Stimulated activated CD4-positive, alpha-beta T cell treated with anti-CD3 and anti-CD28 coated beads, Interleukin-1b, Interleukin-23, amount 100 ng/mL, for 24 hours (primary cell): ENCODE results near the gene TTC22.

Experiments
- DNase-seq, 4 experiments: peaks; one replicate each; pipeline ENCODE4 v3.0.0-alpha.2; 2020; ENCODE audit warnings: low read depth in 4 of 4, low spot score in 1 of 4

TTC22 gene

GRCh38 chr1:54808443-54809207 lies 7.5 kb upstream of the TTC22 start:
- no peak for DNase-seq

DNA sequence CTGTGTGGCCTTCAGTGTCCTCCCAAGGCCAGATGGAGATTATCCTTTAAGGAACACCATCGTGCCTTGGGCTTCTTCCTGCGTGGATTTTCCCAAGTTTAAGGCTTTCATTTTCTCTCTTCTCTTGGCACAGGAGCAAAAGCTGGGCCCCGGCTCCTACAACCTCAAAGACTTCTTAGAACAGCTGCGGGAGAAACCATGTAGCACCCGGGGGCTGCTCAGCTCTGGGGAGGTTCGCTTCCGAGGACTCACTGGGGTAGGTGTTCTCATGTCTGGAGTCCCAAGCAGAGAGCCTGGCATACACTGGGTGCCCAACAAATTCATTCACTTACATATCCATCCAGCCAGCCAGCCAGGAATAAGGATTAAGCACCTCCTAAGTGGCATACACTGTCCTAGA lies 6.6 kb upstream of the TTC22 start:
- DNase-seq = no peak

- no peak for DNase-seq
Measured at GRCh38 chr1:54806931-54807611, 5.9 kb upstream of the TTC22 start.

- DNase-seq = no peak
Measured at GRCh38 chr1:54805981-54806381, 4.9 kb upstream of the TTC22 start.

DNA sequence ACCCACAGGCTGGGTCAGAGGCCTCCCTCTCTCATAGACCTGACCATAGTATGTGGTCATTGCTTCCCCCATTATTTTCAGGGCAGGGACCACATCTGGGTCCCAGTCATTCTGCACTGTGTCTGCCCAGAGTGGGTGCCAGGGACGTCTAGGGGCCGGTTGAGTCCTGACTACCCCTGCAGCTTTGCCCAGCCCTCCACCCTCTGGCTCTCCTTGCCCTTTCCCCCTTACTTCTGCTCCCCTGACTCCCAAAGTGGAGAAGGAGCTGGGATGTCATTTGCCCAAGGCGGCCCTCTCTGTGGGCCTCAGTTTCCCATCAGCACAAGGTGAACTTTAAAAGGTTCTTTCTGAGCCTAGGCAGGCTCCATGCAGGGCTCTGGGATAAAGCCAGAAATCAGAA lies 4.3 kb upstream of the TTC22 start:
- no peak for DNase-seq

GRCh38 chr1:54804471-54805132 lies 3.5 kb upstream of the TTC22 start:
- peak in 1 of 4 experiments; percentile 28 for DNase-seq

DNA sequence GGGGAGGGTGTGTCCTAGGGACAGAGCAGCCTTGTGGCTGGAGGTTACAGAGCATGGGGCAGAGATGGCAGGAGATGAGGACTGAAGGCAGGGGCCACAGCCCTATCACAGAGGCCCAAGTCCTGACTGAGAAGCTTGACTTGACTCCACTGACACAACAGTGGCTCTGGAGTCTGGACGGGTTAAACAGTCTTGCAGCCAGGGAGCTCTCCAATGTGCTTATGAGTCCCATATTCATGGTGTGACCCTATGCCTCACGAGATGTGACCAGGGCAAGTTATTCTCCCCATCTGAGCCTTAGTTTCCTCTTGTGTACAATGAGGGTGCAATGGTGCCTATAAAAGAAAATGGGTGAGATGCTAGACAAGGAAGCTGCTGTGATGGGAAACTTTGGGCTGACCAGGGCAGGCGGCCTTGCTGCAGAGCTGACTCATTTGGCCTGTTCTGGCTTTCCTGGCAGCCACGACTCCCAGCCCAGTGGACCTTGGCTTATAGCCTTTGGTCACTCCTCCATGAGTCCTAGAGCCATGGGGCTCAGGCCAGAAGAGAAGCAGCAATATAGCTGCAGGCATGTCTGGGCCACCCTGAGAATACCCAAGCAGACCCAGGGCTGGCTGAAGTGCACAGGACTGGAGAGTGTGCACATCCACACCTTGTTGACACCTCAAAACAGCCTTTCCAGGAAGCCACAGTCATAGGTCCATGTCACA lies 2.8 kb upstream of the TTC22 start:
- no peak for DNase-seq

DNA sequence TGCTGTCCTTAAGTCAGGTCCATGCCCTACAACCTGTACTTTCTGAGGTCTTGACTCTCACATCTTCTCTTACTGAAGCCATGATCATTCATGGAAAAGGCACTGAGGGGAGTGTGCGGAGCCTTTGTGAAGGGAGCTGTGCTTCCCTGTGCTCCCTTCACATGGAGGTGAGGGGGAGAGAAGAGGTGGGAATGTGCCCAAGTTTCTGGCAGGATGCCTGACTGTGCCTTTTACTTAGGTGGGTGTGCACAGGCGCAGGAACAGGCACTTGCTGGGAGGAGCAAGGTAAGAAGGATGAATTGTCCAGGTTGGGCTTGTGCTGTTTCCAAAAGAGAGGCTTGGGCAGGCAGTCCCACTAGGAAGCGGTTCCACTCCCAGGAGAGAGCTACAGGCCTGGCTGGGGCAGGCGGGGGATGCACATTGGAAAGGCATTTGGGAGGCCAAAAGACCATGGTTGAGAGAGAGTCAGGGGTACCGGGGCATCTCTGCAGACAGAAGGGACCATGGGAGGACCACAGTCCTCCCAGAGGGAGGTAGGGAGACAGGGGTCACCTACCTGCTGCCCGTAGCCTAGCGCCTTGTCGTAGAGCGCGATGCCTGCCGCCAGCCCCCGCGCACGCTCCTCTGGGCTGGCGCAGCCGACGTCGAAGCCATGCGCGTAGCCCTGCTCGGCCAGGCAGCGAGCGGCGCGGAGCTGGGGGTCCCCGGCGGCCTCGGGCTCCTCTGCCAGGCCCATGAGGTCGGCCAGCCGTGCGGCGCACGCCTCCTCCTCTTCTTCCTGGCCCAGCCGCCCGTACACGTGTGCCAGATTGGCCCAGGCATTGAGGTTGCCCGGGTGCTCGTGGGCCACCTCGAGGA lies 853 bp downstream of the TTC22 start:
- DNase-seq = no peak

GRCh38 chr1:54798769-54799641 lies 2.1 kb downstream of the TTC22 start:
- DNase-seq = peak in 1 of 4 experiments; percentile 42

DNA sequence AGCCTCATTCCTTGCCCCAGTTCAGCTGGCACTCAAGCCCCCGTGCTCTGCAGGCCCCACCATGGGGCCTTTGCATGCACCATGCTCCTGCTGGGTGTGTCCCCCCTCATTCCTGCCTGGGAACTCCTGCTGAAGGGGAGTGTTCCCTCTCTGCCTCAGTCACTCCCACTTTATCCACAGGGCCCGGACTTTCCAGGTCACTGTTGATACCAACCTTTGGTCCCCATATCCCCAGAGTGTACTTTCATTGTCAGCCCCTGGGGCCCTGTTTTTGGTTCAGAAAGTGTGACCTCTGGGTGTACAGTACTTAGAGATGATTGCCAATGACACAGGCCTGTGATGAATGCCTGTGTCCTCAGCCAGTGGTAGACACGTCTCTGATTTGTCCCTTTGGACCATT lies 2.9 kb downstream of the TTC22 start:
- DNase-seq = no peak

DNA sequence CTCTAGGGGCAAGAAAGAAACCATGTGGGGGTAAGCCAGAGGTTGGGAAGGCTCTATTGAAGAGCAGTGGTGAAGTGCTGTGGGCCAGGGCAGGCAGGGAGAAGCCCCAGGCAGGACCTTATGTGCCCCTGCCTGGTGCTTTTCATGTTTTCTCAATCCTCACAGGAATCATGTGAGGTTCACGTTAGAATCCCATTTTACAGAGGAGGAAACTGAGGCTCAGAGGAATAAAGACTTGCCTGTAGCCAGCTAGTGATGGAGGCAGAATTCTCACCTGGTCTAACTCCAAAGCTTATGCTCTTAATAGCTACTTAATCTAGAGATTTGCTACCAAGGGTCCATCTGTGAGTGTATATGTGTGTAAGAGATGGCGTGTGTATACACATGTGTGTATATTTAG lies 4.2 kb downstream of the TTC22 start:
- DNase-seq = no peak

DNA sequence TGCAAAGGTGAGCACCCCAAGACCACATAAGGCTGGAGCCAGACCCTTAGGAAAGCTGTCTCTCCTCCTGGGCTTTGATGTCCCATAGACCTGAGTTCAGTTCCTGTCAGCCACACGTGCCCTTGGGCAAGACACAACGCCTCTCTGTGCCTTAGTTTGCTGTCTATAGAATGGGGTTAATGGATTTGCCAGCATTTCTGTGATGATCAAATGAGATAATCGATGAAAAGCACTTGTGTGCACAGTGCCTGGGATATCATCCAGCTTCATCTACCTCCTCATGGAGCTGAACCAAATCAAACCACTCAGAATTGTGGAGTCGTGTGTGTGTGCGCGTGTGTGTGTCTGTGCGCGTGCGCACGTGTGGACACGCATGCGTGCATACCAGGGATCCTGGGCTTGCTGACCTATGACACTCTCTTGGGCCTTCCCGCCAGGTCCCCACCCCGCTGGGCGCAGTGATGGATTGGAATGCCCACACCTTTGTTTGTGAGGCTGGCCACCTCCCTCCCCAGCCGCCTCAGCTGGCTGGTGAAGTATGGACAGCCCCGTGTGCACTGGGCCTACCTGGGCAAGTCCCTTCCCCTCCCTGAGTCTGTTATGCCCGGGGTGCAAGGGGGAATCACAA lies 5.2 kb downstream of the TTC22 start:
- no peak for DNase-seq

- DNase-seq = no peak
Measured at GRCh38 chr1:54795356-54795665, 5.8 kb downstream of the TTC22 start.

GRCh38 chr1:54794451-54795355 lies 6.4 kb downstream of the TTC22 start:
- no peak for DNase-seq

DNA sequence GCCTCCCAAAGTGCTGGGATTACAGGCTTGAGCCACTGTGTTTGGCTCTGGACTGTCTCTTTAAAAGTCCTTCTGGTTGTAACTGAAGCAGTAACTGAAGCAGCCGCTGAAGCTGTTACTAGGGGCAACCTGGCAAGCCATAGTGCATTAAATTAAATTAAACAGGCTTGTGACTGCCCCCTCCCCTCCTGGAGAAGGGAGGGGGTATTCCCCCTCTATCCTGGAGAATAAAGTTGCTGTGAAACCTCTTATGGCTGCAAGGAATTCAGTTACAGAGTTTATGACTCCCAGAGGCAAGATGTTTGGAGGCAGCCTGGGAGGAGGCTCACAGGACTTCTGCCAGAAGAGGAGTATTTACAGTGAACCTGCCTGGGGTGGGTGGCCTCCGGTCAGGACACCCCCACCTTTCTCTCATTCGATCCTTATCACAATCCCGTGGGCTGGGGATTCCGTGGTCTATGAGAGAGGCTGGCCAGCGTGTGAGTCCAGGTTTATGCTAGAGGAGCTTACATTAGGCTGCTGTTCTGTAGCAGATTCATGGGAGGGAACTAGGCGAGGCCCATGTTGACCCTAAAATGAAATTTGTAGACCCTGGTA lies 8.3 kb downstream of the TTC22 start:
- DNase-seq = no peak

DNA sequence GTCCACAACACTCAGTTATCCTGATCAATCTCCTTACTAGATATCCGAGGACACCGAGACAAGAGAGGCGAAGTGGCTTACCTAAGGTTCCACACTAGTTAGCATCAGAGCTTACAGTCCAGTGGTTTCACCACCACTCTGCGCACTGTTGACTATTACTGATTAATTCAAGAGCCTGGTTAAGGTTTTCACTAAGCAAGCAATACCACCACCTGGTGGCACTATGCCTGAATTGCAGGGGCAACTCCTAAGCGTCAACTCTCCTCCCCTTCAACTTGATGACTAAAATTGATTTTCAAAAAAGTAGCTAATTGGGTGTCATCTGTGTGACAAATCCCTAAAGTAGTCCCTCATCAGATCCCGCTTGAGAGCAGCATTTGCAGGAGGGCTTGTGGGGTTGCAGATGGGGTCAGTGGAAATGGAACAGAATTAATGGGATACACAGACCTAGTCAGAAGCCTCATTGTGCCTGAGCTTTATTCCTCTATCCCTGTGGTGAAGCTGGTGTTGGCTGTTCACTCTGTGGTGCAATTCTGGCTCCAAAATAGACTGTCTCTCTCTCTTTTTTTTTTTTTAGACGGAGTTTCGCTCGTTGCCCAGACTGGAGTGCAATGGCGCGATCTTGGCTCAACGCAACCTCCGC lies 9.1 kb downstream of the TTC22 start:
- DNase-seq = peak in 2 of 4 experiments; percentile 36 to 60

DNA sequence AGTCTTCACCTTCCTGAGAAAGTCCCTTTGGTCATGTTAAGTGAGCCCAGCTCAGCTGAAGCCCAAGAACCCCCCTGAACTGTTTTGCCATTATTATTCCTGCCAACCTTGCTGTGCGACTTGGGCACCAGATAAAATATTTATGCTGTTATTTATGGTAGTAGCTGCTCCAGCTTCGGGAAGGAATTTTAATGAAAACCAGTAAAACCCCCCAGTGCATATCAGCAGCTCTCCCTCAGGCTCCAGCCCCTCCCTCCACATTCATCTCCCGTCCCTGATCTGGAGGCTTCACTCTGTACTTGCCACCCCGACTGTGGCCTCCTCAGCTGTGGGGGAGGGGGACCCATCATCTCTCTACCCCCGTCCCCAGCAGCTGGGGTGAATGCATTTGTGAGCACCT lies 12.7 kb downstream of the TTC22 start:
- no peak for DNase-seq

DNA sequence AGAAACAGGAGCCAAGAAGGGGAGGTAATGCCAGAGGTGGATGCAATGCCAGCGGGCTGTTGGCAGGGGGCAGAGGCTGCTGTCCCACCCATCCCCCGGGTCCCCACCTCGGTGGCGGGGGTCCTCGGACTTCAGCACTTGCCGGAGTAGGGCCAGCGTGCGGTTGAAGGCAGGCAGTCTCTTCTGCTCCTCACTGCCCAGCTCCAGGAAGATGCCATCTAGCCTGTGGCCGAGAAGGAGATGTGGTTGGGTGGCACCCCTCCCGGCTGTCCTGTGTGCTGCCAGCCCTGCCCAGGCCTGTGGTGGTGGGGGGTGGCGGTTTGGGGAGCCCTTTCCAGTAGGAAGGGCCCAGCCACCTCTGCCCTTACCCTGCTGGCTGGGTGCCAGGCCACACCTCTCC lies 13.5 kb downstream of the TTC22 start:
- no peak for DNase-seq
